Ascending aorta (tissue), 2 donors: ENCODE results near the gene DUSP2. TPM values are rescaled to one million over a fixed set of nuclear protein-coding genes. Genes with fewer than 3 reads are reported as not detected.
A peak's percentile ranks its signal among the peaks of the same experiment; 100 is the strongest.

ENCODE experiments used
- DNase-seq, 2 donors: peaks; one replicate each; pipeline ENCODE4 v3.0.0-alpha.2; 2019; ENCODE audit warnings: low spot score in 2 of 2
- H3K27ac ChIP-seq, 2 donors: fragments of 200-600 bp; sonication (generic); one replicate each; pipeline ENCODE4 v1.5.1; 2016 to 2017; ENCODE audit warnings: mild to moderate bottlenecking in 1 of 2
- H3K27me3 ChIP-seq: fragments of 200-600 bp; sonication (generic); one replicate; pipeline ENCODE4 v1.5.1; 2017
- H3K36me3 ChIP-seq, 2 donors: fragments of 200-600 bp; sonication (generic); one replicate each; pipeline ENCODE4 v1.5.1; 2016
- H3K4me1 ChIP-seq, 2 donors: fragments of 200-600 bp; sonication (generic); one replicate each; pipeline ENCODE4 v1.5.1; 2016 to 2017; ENCODE audit warnings: mild to moderate bottlenecking in 1 of 2
- H3K4me3 ChIP-seq, 2 donors: fragments of 200-600 bp; sonication (generic); one replicate each; pipeline ENCODE4 v1.5.1; 2016 to 2017; ENCODE audit warnings: mild to moderate bottlenecking in 1 of 2
- H3K9me3 ChIP-seq, 2 donors: fragments of 200-600 bp; sonication (generic); one replicate each; pipeline ENCODE4 v1.5.1; 2016
- CTCF ChIP-seq, 3 experiments: fragments of 200-600 bp in 2 of 3; fragments of 450-650 bp in 1 of 3; sonication (generic) in 2 of 3; IDR thresholded peaks; one replicate each; pipeline ENCODE4 v1.5.1; 2016 to 2019; ENCODE audit warnings: antibody characterized with exemption in 3 of 3, mild to moderate bottlenecking in 1 of 3, moderate library complexity in 1 of 3
- intact Hi-C: fragments of 100-400 bp; cut with DNase I; formaldehyde crosslinking; loops from one replicate; pipeline ENCODE4 v1.15.1; 2023
- total RNA-seq: library from RNA; depleted of rRNA; stranded (reverse); fragments of >200 nt; gene quantifications from one replicate; pipeline ENCODE4 v1.1.0, GENCODE V29; 2016

DUSP2 gene
- total RNA-seq, 1 donor from 2014 or later = 7.2 TPM

- H3K27me3 ChIP-seq = peaks cover 7% of the 10 kb centered on the region
- H3K4me3 ChIP-seq = no peak overlapping the region
- peaks cover 0 to 4% of the 10 kb centered on the region in 2 donors for H3K4me1 ChIP-seq
- no peak for TF ChIP-seq CTCF (IDR thresholded peaks at IDR 0.05)
- H3K36me3 ChIP-seq = no peaks in the 10 kb centered on the region
- intact Hi-C loops = loop anchor here (10.0 kb wide), 2 partner anchors 55 to 95 kb away; no protein-coding TSS in a partner anchor
- H3K27ac ChIP-seq = no peak overlapping the region
- no peaks in the 10 kb centered on the region for H3K9me3 ChIP-seq
- no peak for DNase-seq
These were observed 25.9 kb downstream of the DUSP2 start for GRCh38 chr2:96119389-96119751.

- H3K36me3 ChIP-seq = no peaks in the 10 kb centered on the region
- no peak for TF ChIP-seq CTCF (IDR thresholded peaks at IDR 0.05)
- H3K9me3 ChIP-seq = no peaks in the 10 kb centered on the region
- H3K27ac ChIP-seq = no peak overlapping the region
- intact Hi-C loops = loop anchor here (10.0 kb wide), 2 partner anchors 56 to 94 kb away; no protein-coding TSS in a partner anchor
- DNase-seq = no peak
- H3K4me3 ChIP-seq = no peak overlapping the region
- H3K27me3 ChIP-seq = peaks cover 7% of the 10 kb centered on the region
- peaks cover 0 to 4% of the 10 kb centered on the region in 2 donors for H3K4me1 ChIP-seq
These were observed 26.4 kb downstream of the DUSP2 start for GRCh38 chr2:96118698-96119388.

GRCh38 chr2:96117701-96118588 is 27.3 kb downstream of the DUSP2 start:
- Histone ChIP-seq H3K9me3 (no peaks in the 10 kb centered on the region), H3K27me3 (peaks cover 7% of the 10 kb centered on the region), H3K4me3 (peak overlapping the region in 1 of 2 donors; percentile 78), H3K4me1 (peaks cover 0 to 4% of the 10 kb centered on the region in 2 donors), H3K27ac (no peak overlapping the region), H3K36me3 (no peaks in the 10 kb centered on the region)
- TF ChIP-seq CTCF (IDR thresholded peaks at IDR 0.05) = no peak
- intact Hi-C loops = loop anchor here (1.0 to 10.0 kb wide), 3 partner anchors 57 to 125 kb away; no protein-coding TSS in a partner anchor
- DNase-seq = no peak

- H3K36me3 ChIP-seq = no peaks in the 10 kb centered on the region
- TF ChIP-seq CTCF (IDR thresholded peaks at IDR 0.05) = peak; percentile 31 to 94 (median 57)
- intact Hi-C loops = loop anchor here (1.0 to 10.0 kb wide), 3 partner anchors 58 to 124 kb away; no protein-coding TSS in a partner anchor
- H3K9me3 ChIP-seq = no peaks in the 10 kb centered on the region
- no peak for DNase-seq
- H3K4me3 ChIP-seq = peak overlapping the region; percentile 76 to 78
- peaks cover 0 to 4% of the 10 kb centered on the region in 2 donors for H3K4me1 ChIP-seq
- peak overlapping the region in 1 of 2 donors; percentile 64 for H3K27ac ChIP-seq
- peaks cover 7% of the 10 kb centered on the region for H3K27me3 ChIP-seq
These were observed 28.2 kb downstream of the DUSP2 start for GRCh38 chr2:96116879-96117533.

GRCh38 chr2:96116424-96116878 is 28.8 kb downstream of the DUSP2 start, which contains the start of gene ADRA2B:
ADRA2B (minus strand) TSS chr2:96116571; CDS start chr2:96116149, 422 bp downstream.
- intact Hi-C loops = loop anchor here (10.0 kb wide), 2 partner anchors 58 to 92 kb away; no protein-coding TSS in a partner anchor
- H3K27ac ChIP-seq = peak within 1 kb of the TSS in 1 of 2 donors; percentile 64
- DNase-seq = no peak
- H3K36me3 ChIP-seq = no peaks in the 10 kb centered on the region
- peaks cover 0 to 4% of the 10 kb centered on the region in 2 donors for H3K4me1 ChIP-seq
- peak within 1 kb of the TSS; percentile 76 to 78 for H3K4me3 ChIP-seq
- peaks cover 7% of the 10 kb centered on the region for H3K27me3 ChIP-seq
- no peak for TF ChIP-seq CTCF (IDR thresholded peaks at IDR 0.05)
- no peaks in the 10 kb centered on the region for H3K9me3 ChIP-seq
